Sigmoid colon (tissue), 7 donors: Measurements from ENCODE around the gene LGALS8. TPM values are rescaled to one million over a fixed set of nuclear protein-coding genes. Genes with fewer than 3 reads are reported as not detected.

Experiments used
- DNase-seq: peaks from one replicate; pipeline ENCODE4 v3.0.0-alpha.2; 2019
- H3K27ac ChIP-seq, 4 donors: fragments of 200-600 bp; sonication (generic); one replicate each; pipeline ENCODE4 v1.5.1; 2016 to 2019; ENCODE audit warnings: mild to moderate bottlenecking in 1 of 4
- H3K27me3 ChIP-seq, 3 donors: fragments of 200-600 bp; sonication (generic); one replicate each; pipeline ENCODE4 v1.5.1; 2019; ENCODE audit warnings: mild to moderate bottlenecking in 1 of 3
- H3K36me3 ChIP-seq, 4 donors: fragments of 200-600 bp; sonication (generic); one replicate each; pipeline ENCODE4 v1.5.1; 2016 to 2019
- H3K4me1 ChIP-seq, 4 donors: fragments of 200-600 bp; sonication (generic); one replicate each; pipeline ENCODE4 v1.5.1; 2017 to 2019
- H3K4me3 ChIP-seq, 4 donors: fragments of 200-600 bp; sonication (generic); one replicate each; pipeline ENCODE4 v1.5.1; 2017 to 2019; ENCODE audit warnings: mild to moderate bottlenecking in 2 of 4, moderate library complexity in 1 of 4
- H3K9me3 ChIP-seq, 4 donors: fragments of 200-600 bp in 3 of 4; sonication (generic) in 3 of 4; one replicate each; pipeline versions ENCODE4 v1.5.1 to v1.6.1; 2013 to 2019
- CTCF ChIP-seq, 4 experiments: fragments of 450-650 bp in 3 of 4; fragments of 200-600 bp in 1 of 4; IDR thresholded peaks; one replicate each; pipeline ENCODE4 v1.5.1; 2016 to 2019; ENCODE audit warnings: antibody characterized with exemption in 4 of 4, mild to moderate bottlenecking in 3 of 4, moderate library complexity in 2 of 4
- EP300 ChIP-seq, 4 donors: sonication (generic); formaldehyde crosslinking; IDR thresholded peaks; one replicate each; pipeline ENCODE4 v1.6.1; 2017; ENCODE audit warnings: antibody characterized with exemption in 4 of 4
- POLR2A ChIP-seq, 2 donors: fragments of 450-650 bp; IDR thresholded peaks; one replicate each; pipeline ENCODE4 v1.6.1; 2016; ENCODE audit warnings: antibody characterized with exemption in 2 of 2, mild to moderate bottlenecking in 2 of 2, moderate library complexity in 2 of 2
- POLR2AphosphoS5 ChIP-seq, 4 donors: sonication (generic); formaldehyde crosslinking; IDR thresholded peaks; one replicate each; pipeline ENCODE4 v1.6.1; 2017; ENCODE audit warnings: antibody characterized with exemption in 4 of 4
- WGBS, 2 donors: extraction: QIAGEN DNeasy Blood & Tissue Kit; methylation state at CpG; one replicate each; pipeline ENCODE4 v1.1.7; 2013; 5-methylcytosine and 5-hydroxymethylcytosine counted together
- intact Hi-C: fragments of 100-400 bp; cut with DNase I; formaldehyde crosslinking; loops from one replicate; pipeline ENCODE4 v1.15.1; 2023
- polyA plus RNA-seq, 3 donors: library from polyadenylated mRNA; stranded (reverse); fragments of 200-250 nt; gene quantifications; one replicate each; pipeline ENCODE4 v1.2.3, GENCODE V29; 2013
- total RNA-seq, 4 donors: library from RNA; depleted of rRNA; stranded (reverse); fragments of >200 nt; gene quantifications; one replicate each; pipeline ENCODE4 v1.1.0, GENCODE V29; 2016
- donor health status: healthy with polysubstance abuse.
- donor health status: Bipolar disorder and iron deficiency.
- donor health status: healthy.

LGALS8 gene
- total and polyA plus RNA-seq, 7 donors: 11.4 to 86.4 (median 40.3) TPM

- no peak overlapping the region for H3K27ac ChIP-seq
- H3K4me1 ChIP-seq: peaks cover 0 to 19% (median 13%) of the 10 kb centered on the region in 4 donors
- H3K9me3 ChIP-seq: no peaks in the 10 kb centered on the region
- 91 to 92% methylated on average over 3 of the region's 3 CpGs for WGBS, 2 donors
- H3K36me3 ChIP-seq: peaks cover 0 to 36% (median 5%) of the 10 kb centered on the region in 4 donors
- TF ChIP-seq POLR2AphosphoS5 (IDR thresholded peaks at IDR 0.05) (no peak), CTCF (IDR thresholded peaks at IDR 0.05) (no peak), POLR2A (IDR thresholded peaks at IDR 0.05) (no peak), EP300 (IDR thresholded peaks at IDR 0.05) (no peak)
- intact Hi-C loops: loop anchor here (10.0 kb wide), 3 partner anchors 241 to 421 kb away; partner anchors contain the start of genes ERO1B and MTR
- no peaks in the 10 kb centered on the region for H3K27me3 ChIP-seq
- no peak for DNase-seq
- no peak overlapping the region for H3K4me3 ChIP-seq
These were observed 2.3 kb downstream of the LGALS8 start for GRCh38 chr1:236526079-236526478.

- Histone ChIP-seq H3K27ac (no peak overlapping the region), H3K9me3 (no peaks in the 10 kb centered on the region), H3K27me3 (no peaks in the 10 kb centered on the region), H3K4me1 (peaks cover 0 to 12% (median 2%) of the 10 kb centered on the region in 4 donors), H3K4me3 (no peak overlapping the region), H3K36me3 (peaks cover 5 to 46% (median 7%) of the 10 kb centered on the region in 4 donors)
- no peak for TF ChIP-seq POLR2AphosphoS5 (IDR thresholded peaks at IDR 0.05)
- no peak for TF ChIP-seq EP300 (IDR thresholded peaks at IDR 0.05)
- TF ChIP-seq POLR2A (IDR thresholded peaks at IDR 0.05): no peak
- TF ChIP-seq CTCF (IDR thresholded peaks at IDR 0.05): no peak
- DNase-seq: no peak
- intact Hi-C loops: no loop called here
- 82 to 85% methylated on average over 1 of the region's 1 CpG for WGBS, 2 donors
These were observed 6.5 kb downstream of the LGALS8 start for GRCh38 chr1:236530286-236530685.

- H3K27me3 ChIP-seq: no peaks in the 10 kb centered on the region
- no peaks in the 10 kb centered on the region for H3K9me3 ChIP-seq
- peaks cover 0 to 9% (median 0%) of the 10 kb centered on the region in 4 donors for H3K4me1 ChIP-seq
- DNase-seq: no peak
- intact Hi-C loops: no loop called here
- peaks cover 5 to 41% (median 11%) of the 10 kb centered on the region in 4 donors for H3K36me3 ChIP-seq
- WGBS, 2 donors: 36 to 53% methylated on average over 5 of the region's 5 CpGs
- no peak overlapping the region for H3K27ac ChIP-seq
- no peak overlapping the region for H3K4me3 ChIP-seq
- TF ChIP-seq POLR2AphosphoS5 (IDR thresholded peaks at IDR 0.05) (no peak), EP300 (IDR thresholded peaks at IDR 0.05) (no peak), CTCF (IDR thresholded peaks at IDR 0.05) (no peak), POLR2A (IDR thresholded peaks at IDR 0.05) (no peak)
These were observed 7.2 kb downstream of the LGALS8 start for GRCh38 chr1:236530959-236531358.

DNA sequence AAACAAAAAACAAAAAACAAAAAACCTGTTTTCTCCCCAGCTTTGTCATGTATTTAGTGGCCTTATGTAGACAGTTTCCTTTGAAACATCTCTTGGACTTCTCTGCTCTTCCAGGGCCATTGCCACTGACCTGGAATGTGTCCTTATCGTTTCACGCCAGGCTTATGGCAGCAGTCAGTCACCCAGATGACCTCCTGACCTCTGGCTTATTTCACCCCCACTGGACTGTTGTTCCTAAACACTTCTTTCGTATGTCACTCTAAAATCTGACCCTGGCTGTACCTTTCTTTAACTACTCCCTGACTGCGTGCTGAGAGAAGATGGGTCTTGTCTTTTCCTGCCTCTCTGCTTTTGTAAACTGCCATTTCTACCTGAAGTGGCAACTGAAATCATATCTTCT, 9.1 kb downstream of the LGALS8 start:
- H3K36me3 ChIP-seq: peaks cover 4 to 36% (median 8%) of the 10 kb centered on the region in 4 donors

More for the DNA sequence above, 9.1 kb downstream of the LGALS8 start:
- TF ChIP-seq POLR2AphosphoS5 (IDR thresholded peaks at IDR 0.05) (no peak), EP300 (IDR thresholded peaks at IDR 0.05) (no peak), POLR2A (IDR thresholded peaks at IDR 0.05) (no peak), CTCF (IDR thresholded peaks at IDR 0.05) (no peak)
- Histone ChIP-seq H3K4me1 (peaks cover 0 to 9% (median 0%) of the 10 kb centered on the region in 4 donors), H3K9me3 (no peaks in the 10 kb centered on the region), H3K4me3 (no peak overlapping the region), H3K27me3 (no peaks in the 10 kb centered on the region), H3K27ac (no peak overlapping the region)
- no peak for DNase-seq
- intact Hi-C loops: no loop called here
- WGBS, 2 donors: 90 to 91% methylated on average over 4 of the region's 4 CpGs
